Lower leg skin (tissue), 4 donors: ENCODE data around the gene GADL1. TPM values are rescaled to one million over a fixed set of nuclear protein-coding genes. Genes with fewer than 3 reads are reported as not detected.

Source experiments
- DNase-seq, 2 donors: peaks; one replicate each; pipeline ENCODE4 v3.0.0-alpha.2; 2019; ENCODE audit warnings: low spot score in 2 of 2
- H3K4me3 ChIP-seq: fragments of 200-600 bp; sonication (generic); 2 replicates; pipeline ENCODE4 v1.5.1; 2017; ENCODE audit warnings: mild to moderate bottlenecking, low read depth; ENCODE audit not compliant: poor library complexity, severe bottlenecking
- CTCF ChIP-seq, 3 donors: fragments of 450-650 bp; IDR thresholded peaks; one replicate each; pipeline ENCODE4 v1.5.1; 2016; ENCODE audit warnings: antibody characterized with exemption in 3 of 3, mild to moderate bottlenecking in 3 of 3, moderate library complexity in 2 of 3
- POLR2A ChIP-seq, 2 donors: fragments of 450-650 bp; IDR thresholded peaks; one replicate each; pipeline ENCODE4 v1.6.1; 2016 to 2017; ENCODE audit warnings: antibody characterized with exemption in 2 of 2, mild to moderate bottlenecking in 1 of 2, moderate library complexity in 1 of 2
- WGBS, 2 donors: methylation state at CpG; one replicate each; pipeline ENCODE4 v1.1.5; 2018; 5-methylcytosine and 5-hydroxymethylcytosine counted together
- intact Hi-C: fragments of 100-400 bp; cut with DNase I; formaldehyde crosslinking; loops from one replicate; pipeline ENCODE4 v1.15.0; 2023; ENCODE audit warnings: low total_unique reads
- total RNA-seq, 4 donors: library from RNA; depleted of rRNA; stranded (reverse); fragments of >200 nt; gene quantifications; one replicate each; pipeline ENCODE4 v1.1.0, GENCODE V29; 2016

GADL1 gene
- total RNA-seq, 4 donors from 2014 or later: not detected

- TF ChIP-seq CTCF (IDR thresholded peaks at IDR 0.05): no peak
- no peak for TF ChIP-seq POLR2A (IDR thresholded peaks at IDR 0.05)
- intact Hi-C loops: no loop called here
- H3K4me3 ChIP-seq: no peak overlapping the region
Observed at GRCh38 chr3:30915782-30916181, 21.3 kb upstream of the GADL1 start.

GRCh38 chr3:30914696-30915095 lies 20.2 kb upstream of the GADL1 start:
- WGBS, 2 donors: 89 to 90% methylated on average over 4 of the region's 4 CpGs
- no peak for DNase-seq
- intact Hi-C loops: no loop called here
- H3K4me3 ChIP-seq: no peak overlapping the region
- TF ChIP-seq POLR2A (IDR thresholded peaks at IDR 0.05) (no peak), CTCF (IDR thresholded peaks at IDR 0.05) (no peak)

More at GRCh38 chr3:30915782-30916181, 21.3 kb upstream of the GADL1 start:
- DNase-seq: no peak

- no peak for TF ChIP-seq POLR2A (IDR thresholded peaks at IDR 0.05)
- no peak for TF ChIP-seq CTCF (IDR thresholded peaks at IDR 0.05)
- no peak for DNase-seq
- intact Hi-C loops: no loop called here
- no peak overlapping the region for H3K4me3 ChIP-seq
- 75 to 76% methylated on average over 4 of the region's 4 CpGs for WGBS, 2 donors
Observed at GRCh38 chr3:30913176-30913575, 18.7 kb upstream of the GADL1 start.

GRCh38 chr3:30912301-30912700 lies 17.8 kb upstream of the GADL1 start:
- DNase-seq: no peak
- TF ChIP-seq POLR2A (IDR thresholded peaks at IDR 0.05): no peak
- no peak for TF ChIP-seq CTCF (IDR thresholded peaks at IDR 0.05)
- H3K4me3 ChIP-seq: no peak overlapping the region

GRCh38 chr3:30908456-30909037 lies 14.1 kb upstream of the GADL1 start:
- 59 to 65% methylated on average over 7 of the region's 7 CpGs for WGBS, 2 donors
- TF ChIP-seq POLR2A (IDR thresholded peaks at IDR 0.05) (no peak), CTCF (IDR thresholded peaks at IDR 0.05) (no peak)
- no peak for DNase-seq
- intact Hi-C loops: no loop called here
- no peak overlapping the region for H3K4me3 ChIP-seq

More at GRCh38 chr3:30912301-30912700, 17.8 kb upstream of the GADL1 start:
- intact Hi-C loops: no loop called here

- WGBS, 2 donors: 83% methylated on average over 4 of the region's 4 CpGs
- H3K4me3 ChIP-seq: no peak overlapping the region
- TF ChIP-seq POLR2A (IDR thresholded peaks at IDR 0.05): no peak
- no peak for DNase-seq
- intact Hi-C loops: no loop called here
Observed at GRCh38 chr3:30904996-30905395, 10.5 kb upstream of the GADL1 start.
